Measurements from ENCODE around the gene CDY2A.
"Not testable (repeated sequence)": the region's sequence is repeated elsewhere in the genome, so short reads cannot be mapped to it uniquely, and the experiment has no call there.

The CDY2A gene, protein sequence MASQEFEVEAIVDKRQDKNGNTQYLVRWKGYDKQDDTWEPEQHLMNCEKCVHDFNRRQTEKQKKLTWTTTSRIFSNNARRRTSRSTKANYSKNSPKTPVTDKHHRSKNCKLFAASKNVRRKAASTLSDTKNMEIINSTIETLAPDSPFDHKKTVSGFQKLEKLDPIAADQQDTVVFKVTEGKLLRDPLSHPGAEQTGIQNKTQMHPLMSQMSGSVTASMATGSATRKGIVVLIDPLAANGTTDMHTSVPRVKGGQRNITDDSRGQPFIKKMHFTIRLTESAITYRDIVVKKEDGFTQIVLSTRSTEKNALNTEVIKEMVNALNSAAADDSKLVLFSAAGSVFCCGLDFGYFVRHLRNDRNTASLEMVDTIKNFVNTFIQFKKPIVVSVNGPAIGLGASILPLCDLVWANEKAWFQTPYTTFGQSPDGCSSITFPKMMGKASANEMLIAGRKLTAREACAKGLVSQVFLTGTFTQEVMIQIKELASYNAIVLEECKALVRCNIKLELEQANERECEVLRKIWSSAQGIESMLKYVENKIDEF

DNA sequence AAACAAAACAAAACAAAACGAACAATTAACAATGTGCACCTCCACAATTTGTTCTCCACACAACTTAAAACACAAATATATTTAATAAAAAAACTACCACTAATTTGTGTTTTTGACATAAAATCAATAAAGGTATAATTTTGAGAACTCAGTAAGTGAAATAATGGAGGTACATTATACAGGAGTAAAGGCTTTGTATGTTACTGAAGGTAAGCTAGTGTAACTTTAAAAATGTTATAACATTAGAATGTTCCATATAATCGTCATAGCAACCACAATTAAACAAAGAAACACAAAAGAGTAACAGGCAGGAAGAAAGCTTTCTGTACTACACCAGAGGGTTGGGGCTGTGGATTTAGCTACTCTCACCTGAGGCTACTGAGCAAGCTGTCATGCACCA, at the start of gene CDY2A:
TSS of gene CDY2A (plus strand) at position 301 of the 400 bp plus-strand sequence. CDS start 328 bp downstream, outside the sequence.
- not testable (repeated sequence) for DNase-seq

DNA sequence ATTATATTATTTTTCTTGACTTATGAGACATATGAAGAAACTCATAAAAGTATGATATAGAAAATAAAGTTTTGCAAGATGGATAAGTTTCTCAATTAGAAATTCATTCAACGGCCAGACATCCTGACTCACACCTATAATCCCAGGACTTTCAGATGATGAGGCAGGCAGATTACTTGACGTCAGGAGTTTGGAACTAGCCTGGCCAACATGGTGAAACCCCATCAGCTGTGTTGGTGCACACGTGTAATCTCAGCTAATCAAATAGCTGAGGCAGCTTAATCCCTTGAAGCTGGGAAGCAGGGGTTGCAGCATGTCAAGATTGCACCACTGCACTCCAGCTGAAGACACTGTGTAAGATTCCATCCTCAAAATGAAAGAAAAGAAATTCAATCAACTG, 28.0 kb upstream of the CDY2A start:
- not testable (repeated sequence) for DNase-seq

DNA sequence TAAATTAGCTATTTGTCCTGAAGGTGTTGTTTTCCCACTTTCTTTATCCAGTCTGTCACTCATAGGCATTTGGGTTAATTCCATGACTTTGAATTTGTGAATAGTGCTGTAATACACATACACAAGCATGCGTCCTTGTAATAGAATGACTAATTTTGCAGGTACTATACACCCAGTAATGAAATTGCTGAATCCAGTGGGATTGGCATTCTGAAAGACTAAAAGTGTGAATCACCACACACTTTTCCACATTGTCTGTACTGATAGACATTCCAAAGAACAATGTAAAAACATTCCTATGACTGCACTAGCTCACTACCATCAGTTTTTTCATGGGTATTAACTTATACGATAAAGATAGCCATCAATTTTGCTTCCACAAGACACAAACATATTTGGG, 27.3 kb upstream of the CDY2A start:
- DNase-seq: not testable (repeated sequence)

DNA sequence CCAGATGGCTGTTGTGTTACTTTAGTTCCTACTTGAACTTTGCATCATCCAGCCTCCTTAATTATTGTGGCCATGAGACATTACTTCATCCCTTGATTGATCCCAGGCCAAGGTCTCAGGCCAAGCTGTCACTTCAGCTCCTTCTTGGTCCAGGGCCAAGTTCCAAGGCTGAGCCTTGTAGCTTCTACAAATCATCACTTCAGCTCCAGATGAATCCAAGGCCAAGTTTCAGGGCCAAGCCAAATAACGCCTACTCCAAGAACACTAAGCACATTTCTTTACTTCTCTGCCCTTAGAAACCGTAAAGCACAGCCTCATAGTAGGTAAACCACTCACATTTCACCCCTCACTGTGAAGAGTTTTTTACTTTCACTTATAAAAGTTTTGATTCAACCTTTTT, 1.7 kb upstream of the CDY2A start:
- DNase-seq: not testable (repeated sequence)

DNA sequence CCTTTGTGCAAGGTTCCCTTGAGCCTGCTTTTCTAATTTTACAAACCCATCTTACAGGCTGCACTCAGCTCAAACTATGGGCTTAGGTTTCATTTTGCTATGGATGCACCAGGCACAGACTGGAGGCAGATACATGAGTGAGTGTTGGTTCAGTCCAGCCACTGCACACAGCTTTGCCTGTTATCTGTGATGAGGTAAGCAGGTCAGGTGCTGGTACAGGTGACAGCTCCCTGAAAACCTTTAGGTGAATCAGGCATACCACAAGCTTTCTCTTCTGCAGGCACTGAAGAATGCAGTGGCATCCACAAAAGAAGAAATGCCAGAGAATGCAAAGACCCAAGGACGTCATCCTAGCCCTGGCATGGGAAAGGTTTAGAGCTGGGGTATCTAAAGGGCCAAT, 3.3 kb downstream of the CDY2A start:
- DNase-seq: not testable (repeated sequence)

DNA sequence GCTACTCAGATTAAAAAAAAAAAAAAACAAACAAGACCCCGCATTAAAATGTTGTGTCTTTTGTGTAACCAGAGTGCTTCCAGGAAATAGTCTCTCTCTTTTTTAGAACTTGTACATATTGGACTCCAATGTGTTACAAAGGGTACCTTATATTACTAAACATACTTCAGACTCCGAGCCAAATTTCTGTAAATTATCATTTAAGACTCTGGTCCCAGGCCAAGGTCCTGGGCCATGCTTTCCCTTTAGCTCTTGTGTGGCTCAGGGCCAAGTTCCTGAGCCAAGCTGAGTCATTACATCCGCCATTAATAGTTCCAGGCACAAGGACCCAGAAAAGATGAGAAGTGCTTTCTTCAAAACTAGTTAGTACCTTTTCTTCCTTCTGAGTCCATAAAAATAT, 4.6 kb downstream of the CDY2A start:
- DNase-seq: not testable (repeated sequence)

DNA sequence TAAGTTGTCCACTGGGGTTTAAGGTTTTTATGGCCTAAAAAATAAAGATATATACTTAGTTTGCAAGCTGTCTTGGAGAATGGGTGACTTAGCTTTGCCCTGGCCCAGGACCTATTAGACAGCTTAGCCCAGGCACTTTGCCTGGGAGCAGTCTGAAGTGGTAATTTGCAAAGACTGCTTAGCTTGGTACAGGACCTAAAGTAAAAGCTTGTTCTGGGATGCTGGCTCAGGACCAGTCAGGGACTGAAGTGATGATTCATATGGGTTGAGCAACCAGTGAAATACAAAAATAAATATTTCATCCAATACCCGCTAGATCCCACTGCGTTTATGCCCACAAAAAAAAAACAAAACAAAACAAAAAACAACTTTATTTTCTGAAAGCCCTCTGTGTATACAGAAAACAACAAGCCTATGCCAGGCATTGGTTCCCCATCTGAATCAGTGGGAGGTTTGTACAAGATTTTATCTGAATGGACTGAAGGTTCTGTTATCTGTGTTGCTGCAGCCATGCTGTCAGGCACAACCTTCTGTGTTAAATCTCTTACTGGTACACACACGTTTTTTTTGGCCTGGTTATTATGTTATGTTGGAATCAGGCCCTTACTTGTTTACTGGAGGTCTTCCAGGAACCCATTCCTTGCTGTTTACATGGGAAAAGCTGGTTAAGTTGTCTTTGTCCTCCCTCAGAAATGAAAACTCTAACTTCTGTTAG, 8.7 kb downstream of the CDY2A start:
- not testable (repeated sequence) for DNase-seq

DNA sequence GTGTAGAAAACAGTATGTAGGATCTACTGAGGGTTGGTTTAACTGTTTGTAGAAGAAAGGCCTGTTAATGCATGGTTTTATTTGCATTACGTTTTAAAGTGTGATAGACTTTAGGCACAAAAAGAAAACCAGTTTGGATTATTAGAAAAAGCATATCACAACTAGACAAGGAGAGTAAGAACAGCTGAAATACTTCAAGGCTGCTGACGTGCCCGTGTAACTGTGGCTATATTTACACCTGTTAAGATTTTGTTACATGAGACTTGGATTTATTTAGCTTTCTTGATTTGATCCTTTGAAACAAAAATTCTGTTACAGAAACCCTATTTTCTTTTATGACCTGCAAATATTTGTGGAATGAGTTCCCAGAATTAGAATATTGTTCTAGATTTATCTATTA, 9.3 kb downstream of the CDY2A start:
- not testable (repeated sequence) for DNase-seq

DNA sequence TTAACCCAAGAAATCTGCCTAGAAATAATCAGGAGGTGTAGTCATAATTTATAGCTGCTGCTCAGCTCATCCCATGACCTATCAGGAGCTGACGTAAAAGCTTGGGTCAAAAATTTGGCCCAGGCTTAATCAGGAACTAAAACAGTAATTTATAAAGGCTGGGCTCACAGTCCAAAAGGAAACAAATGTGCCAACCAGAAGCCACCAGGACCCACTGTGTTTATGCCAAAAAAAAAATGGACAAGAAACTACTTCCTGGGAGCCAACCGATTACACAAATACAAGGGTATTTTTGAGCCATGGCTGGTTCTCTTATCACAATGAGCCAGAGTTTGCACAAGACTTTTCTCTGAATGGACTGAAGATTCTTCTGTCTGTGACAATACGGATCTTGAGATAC, 19.4 kb downstream of the CDY2A start:
- DNase-seq: not testable (repeated sequence)

DNA sequence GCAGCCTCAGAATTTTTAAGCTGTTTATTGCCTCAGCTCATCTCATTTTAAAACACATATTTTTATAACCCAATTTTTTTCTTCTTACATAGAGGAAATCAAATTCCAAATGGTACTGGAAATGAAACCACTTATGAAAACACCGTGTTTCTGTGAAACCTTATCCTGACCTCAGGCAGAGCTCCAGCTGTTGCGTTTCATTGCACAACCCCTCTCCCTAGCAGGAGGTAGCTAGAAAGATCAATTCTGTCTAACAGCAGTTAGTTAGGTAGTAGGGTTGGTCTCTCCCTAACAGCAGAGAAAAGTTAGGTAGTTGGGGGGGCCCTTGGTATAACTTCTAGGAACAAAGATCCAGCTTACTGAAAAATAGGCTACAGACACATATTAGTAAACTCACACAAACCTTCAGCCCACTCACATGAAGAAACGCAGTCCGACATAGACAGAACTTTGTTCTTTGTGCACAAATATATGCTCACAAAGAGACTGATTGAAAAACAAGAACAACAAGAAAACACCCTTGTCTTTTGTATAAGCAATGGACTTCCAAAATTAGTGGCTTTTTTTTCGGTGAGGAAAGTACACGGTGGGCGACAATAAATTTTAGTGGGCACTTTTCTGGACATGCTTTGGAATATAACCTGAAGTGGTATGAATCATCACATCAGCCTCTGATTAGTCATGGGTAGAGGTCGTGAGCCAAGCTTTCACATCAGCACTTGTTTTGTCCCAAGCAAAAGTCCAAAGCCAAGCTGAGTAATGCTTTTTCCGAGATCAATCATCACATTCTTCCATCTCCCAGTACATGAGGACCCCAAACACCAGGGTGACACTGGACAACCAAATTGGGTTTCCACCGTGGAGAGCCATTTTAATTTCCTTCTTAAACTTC, 22.8 kb downstream of the CDY2A start:
- DNase-seq: not testable (repeated sequence)

DNA sequence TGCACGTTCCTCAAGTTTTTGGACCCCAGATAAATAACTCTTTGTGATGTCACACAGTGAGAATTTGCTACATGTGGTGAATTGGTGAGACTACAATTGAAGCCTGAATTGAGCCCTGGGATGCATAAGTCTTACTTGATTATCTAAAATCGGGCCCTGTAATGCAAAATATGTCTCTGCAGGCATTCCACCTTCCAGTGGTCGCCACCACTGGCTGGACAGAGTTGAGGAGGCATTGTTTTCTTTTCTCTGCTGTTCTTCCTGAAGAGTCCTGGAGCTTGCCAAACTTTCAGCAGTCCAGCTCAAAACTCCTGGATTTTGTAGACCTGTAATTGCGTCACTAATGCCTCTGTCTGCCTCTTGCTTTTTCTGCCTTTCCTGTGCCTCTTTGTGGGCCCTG, 23.5 kb downstream of the CDY2A start:
- not testable (repeated sequence) for DNase-seq

DNA sequence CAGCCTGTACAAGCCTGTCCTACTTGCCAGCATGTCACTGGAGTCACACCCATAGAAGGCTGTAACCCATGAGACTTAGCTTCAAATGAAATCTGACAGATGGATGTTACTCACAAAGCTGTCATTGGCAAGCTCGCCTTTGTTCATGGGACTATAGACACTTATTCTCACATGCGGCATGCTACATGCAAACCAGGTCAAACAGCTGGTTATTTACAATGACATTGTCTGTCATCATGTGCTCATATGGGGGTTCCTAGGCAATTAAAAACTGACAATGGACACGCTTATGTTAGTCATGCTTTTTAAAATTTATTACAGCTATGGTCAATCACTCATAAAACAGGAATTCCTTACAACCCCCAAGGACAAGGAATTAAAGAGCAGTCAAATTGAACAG, 30.9 kb downstream of the CDY2A start:
- not testable (repeated sequence) for DNase-seq

DNA sequence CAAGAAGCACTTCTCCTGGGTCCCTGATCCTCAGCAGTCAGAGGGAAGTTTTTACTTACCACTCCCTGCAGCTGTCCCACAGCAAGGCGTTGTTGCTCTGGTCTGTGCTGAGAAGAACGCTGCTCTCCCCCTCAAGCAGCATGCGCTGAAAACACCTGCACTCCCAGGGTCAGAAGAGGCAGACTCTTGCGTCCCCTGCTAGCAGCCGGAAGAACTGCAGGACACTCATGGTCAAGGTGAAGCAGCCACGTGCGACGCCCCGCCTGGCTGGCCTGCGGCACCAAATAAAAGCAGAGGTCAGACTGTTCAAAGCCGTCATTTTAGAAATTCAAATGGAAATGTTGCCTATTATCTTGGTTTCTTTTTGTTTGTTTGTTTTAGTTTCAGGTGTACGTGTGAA, 47.9 kb downstream of the CDY2A start:
- DNase-seq: not testable (repeated sequence)

Data from cerebellar nuclear complex (tissue), 1 donor.